HUES6 (cell line): ENCODE data around the gene NOL4L.

ENCODE experiments used
- H3K27ac ChIP-seq: 2 replicates; pipeline ENCODE4 v1.7.0; 2013; ENCODE audit warnings: low read depth, mild to moderate bottlenecking, low read length, inconsistent platforms
- H3K27me3 ChIP-seq: 2 replicates; pipeline ENCODE4 v1.6.1; 2013; ENCODE audit warnings: low read length; ENCODE audit not compliant: control insufficient read depth, insufficient read depth
- H3K36me3 ChIP-seq: 2 replicates; pipeline ENCODE4 v1.6.1; 2013; ENCODE audit warnings: low read length; ENCODE audit not compliant: control insufficient read depth, insufficient read depth
- H3K4me1 ChIP-seq: 2 replicates; pipeline ENCODE4 v1.6.1; 2013; ENCODE audit warnings: low read length; ENCODE audit not compliant: control insufficient read depth, insufficient read depth
- H3K4me3 ChIP-seq: 2 replicates; pipeline ENCODE4 v1.5.1; 2013; ENCODE audit warnings: low read depth, low read length
- H3K9ac ChIP-seq: one replicate; pipeline ENCODE4 v1.6.1; 2013; ENCODE audit warnings: mild to moderate bottlenecking, low read length
- H3K9me3 ChIP-seq: 2 replicates; pipeline ENCODE4 v1.6.1; 2013; ENCODE audit warnings: low read depth, low read length; ENCODE audit not compliant: control insufficient read depth, insufficient read depth

Gene NOL4L

DNA sequence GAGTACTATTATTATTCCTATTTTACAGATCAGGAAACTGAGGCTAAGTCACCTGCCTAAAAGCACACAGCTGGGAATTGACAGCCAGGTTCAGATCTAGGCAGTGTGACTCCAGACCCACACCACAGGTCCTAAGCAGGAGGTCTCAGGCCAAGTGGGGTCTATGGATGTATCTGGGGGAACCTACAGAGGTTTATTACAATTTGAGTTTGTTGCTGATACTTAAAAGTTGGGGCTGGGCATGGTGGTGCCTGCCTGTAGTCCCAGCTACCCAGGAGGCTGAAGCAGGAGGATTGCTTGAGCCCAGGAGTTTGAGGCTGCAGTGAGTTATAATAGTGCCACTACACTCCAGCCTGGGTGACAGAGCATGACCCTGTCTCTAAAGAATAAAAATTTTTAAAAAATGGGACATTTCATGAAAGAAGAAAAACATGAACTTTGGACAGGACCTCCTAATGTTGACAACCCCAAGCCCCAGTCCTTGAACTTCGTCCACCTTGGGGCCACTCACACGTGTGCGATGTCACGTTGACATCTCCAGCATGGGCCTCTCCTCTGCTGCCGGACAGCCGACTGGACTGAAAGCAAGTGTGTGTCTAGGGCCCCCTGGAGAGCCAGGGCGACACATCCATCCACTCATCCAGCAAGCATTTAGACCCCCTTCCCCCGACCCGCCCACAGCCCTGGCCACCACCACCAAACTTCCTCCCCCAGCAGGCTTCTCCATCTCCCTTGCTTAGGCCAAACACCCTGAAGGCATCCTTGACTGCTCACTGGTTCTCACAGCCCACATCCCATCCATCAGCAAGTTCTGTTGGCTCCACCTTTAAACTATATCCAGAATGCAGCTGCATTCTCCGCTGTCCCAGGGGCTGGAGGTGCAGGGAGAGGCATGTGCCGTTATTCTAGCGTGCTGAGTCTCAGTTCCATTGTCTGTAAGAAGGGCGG is 40.0 kb downstream of the NOL4L start:
- no peak overlapping the region for H3K27ac ChIP-seq
- no peak overlapping the region for H3K9ac ChIP-seq
- H3K9me3 ChIP-seq = no peaks in the 10 kb centered on the region
- H3K4me1 ChIP-seq = peaks cover 16% of the 10 kb centered on the region
- no peaks in the 10 kb centered on the region for H3K27me3 ChIP-seq
- H3K36me3 ChIP-seq = no peaks in the 10 kb centered on the region
- no peak overlapping the region for H3K4me3 ChIP-seq

DNA sequence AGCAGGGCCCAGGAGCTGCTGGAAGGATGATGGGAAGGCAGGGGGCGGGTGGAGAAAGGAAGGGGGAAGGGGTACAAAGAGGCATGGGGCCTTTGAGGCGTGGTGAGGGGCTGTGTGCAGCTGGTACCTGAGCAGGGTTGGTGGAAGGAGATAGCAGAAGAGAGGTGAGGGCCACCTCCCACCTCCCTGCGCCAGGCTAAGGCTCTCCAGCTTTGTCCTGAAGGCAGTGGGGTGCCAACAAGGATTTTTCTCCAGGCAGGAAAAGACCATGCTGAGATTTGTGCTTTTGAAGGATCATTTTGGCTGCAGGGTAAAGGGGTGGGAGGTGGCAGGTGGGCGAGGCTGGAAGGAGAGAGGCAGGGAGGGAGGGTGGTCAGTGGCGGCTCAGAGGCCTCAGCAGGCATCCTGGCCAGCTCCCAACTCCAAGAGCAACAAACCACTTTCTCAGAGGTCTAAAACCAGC is 40.8 kb downstream of the NOL4L start:
- Histone ChIP-seq H3K4me1 (peaks cover 17% of the 10 kb centered on the region), H3K36me3 (no peaks in the 10 kb centered on the region), H3K4me3 (no peak overlapping the region), H3K27me3 (peaks cover 3% of the 10 kb centered on the region; the same call in 1 of the 2 replicates), H3K9me3 (no peaks in the 10 kb centered on the region), H3K27ac (no peak overlapping the region), H3K9ac (no peak overlapping the region)

DNA sequence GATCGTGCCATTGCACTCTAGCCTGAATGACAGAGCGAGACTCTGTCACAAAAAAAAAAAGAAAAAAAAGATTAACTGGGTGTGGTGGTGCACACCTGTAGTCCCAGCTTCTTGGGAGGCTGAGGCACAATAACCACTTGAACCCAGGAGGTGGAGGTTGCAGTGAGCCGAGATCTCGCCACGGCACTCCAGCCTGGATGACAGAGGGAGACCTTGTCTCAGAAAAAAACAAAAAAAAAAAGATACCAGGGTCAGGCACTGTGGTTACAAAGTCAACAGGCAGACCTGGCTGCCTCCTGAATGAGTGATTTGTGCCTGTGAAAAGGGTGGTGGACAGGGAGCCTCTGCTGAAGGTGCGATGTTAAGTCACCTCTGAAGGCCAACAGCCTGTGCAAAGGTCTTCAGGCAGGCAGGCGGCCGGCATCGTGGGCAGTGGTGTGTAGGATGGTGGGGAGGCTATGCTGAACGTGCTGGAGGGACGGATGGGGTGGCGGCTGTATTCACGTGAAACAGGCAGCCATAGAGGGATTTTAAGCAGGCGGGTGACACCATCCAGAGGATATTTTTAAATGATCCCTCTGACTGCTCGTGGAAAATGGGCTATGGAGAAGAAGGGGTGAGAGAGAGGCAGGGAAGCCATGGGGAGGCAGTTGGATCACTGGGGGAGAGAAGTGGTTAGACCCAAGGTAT is 41.4 kb downstream of the NOL4L start:
- Histone ChIP-seq H3K36me3 (no peaks in the 10 kb centered on the region), H3K27ac (no peak overlapping the region), H3K4me3 (no peak overlapping the region), H3K27me3 (peaks cover 5% of the 10 kb centered on the region; the same call in 1 of the 2 replicates), H3K9me3 (no peaks in the 10 kb centered on the region), H3K9ac (no peak overlapping the region), H3K4me1 (peaks cover 22% of the 10 kb centered on the region)

DNA sequence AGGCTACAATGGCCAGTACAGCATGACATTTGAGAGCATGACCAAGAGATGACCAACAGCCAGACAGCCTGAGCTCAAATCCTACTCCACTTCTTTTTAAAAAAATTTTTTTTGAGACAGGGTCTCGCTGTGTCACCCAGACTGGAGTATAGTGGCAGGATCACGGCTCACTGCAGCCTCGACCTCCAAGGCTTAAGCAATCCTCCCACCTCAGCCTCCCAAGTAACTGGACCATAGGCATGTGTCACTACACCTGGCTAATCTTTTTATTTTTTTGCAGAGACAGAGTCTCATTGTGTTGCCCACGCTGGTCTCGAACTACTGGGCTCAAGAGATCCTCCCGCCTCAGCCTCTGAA is 42.9 kb downstream of the NOL4L start:
- H3K4me1 ChIP-seq = peaks cover 30% of the 10 kb centered on the region
- H3K9me3 ChIP-seq = no peaks in the 10 kb centered on the region
- no peak overlapping the region for H3K9ac ChIP-seq
- no peak overlapping the region for H3K27ac ChIP-seq
- H3K36me3 ChIP-seq = no peaks in the 10 kb centered on the region
- H3K27me3 ChIP-seq = peaks cover 15% of the 10 kb centered on the region
- H3K4me3 ChIP-seq = no peak overlapping the region

DNA sequence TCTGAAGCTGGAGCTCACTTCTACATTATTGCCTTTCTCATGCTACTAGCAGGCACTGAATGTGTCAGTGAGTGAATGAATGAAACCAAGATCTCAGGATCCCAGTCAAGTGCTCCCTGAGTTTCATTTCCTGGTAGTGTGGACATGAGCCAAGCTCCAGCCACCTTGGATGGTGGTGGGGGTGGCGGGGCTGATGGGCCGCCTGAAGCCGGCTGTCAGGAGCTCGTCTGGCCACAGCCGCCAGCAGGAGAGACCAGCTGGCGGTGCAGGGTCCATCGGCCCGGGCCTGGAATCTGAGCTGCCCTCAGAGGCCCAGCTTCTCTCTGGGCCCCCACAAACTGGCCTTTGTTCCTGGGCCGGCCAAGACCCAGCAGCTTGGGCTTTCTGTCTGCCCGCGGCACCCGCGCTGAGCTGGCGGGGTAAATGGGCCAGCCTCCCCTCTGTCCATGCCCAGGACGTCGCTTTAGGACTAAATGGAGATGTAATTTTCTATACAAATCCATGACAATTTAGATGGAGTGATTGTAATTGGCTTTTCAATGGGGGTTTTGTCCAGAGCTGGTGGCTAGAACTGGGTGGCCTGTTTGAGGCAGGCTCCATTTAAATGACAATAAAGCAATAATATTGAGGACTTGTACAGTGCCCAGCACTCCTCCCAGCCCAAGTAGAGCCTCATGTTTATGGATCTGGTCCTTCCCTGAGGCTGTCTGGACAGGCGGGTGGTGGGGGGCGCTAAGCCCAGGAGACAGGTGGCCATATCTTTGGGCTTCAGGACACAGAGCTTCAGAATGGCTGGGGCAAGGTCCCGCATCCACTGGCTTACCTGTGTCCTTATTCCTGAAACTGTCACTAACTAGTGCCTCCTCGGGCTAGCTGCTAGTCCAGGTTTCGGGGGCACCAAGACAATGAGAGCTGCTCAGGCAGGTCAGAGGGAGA is 43.5 kb downstream of the NOL4L start:
- Histone ChIP-seq H3K36me3 (no peaks in the 10 kb centered on the region), H3K9me3 (no peaks in the 10 kb centered on the region), H3K9ac (no peak overlapping the region), H3K4me1 (peaks cover 32% of the 10 kb centered on the region), H3K4me3 (no peak overlapping the region), H3K27ac (no peak overlapping the region), H3K27me3 (peaks cover 18% of the 10 kb centered on the region)

DNA sequence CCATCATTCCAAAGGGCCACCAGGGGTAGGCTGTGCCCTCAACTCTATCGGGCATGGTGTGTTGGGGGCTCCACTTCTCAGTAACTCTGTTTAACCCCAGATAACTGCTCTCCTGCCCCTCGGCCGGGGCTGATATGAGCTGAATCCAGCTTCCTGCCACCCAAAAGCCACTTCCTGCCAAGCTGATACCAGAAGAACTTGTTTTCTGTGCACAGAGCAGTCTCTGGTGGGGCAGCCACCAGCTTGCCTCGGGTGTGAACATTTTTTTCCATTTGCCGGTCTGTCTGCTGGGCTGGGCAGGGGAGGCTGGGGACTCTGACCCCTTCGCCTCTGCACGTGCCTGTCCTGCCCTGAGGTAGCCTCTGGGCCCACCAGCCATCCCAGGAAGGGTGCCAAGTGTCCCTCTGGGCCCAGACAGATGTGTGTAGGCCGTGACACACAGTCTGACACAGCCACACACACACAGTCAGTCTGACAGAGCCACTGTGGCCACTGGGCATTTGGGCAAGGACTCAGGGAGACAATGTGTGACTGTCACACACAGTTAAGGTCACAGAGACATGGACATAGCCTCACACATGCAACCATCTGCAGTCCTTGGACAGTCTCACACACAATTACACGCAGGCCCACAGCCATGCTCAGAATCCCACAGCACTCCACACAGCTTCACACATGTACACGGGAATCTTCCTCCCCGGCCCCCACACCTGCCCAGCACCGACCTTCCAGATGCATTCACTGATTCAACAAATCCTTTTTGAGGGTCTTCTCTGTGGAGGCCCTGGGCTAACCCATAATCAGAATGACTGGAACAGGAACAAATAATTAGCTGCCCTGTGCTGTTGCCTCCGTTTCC is 45.1 kb downstream of the NOL4L start:
- no peak overlapping the region for H3K9ac ChIP-seq
- H3K27ac ChIP-seq = no peak overlapping the region
- H3K27me3 ChIP-seq = peaks cover 29% of the 10 kb centered on the region
- no peak overlapping the region for H3K4me3 ChIP-seq
- peaks cover 41% of the 10 kb centered on the region for H3K4me1 ChIP-seq
- H3K36me3 ChIP-seq = no peaks in the 10 kb centered on the region
- H3K9me3 ChIP-seq = no peaks in the 10 kb centered on the region

DNA sequence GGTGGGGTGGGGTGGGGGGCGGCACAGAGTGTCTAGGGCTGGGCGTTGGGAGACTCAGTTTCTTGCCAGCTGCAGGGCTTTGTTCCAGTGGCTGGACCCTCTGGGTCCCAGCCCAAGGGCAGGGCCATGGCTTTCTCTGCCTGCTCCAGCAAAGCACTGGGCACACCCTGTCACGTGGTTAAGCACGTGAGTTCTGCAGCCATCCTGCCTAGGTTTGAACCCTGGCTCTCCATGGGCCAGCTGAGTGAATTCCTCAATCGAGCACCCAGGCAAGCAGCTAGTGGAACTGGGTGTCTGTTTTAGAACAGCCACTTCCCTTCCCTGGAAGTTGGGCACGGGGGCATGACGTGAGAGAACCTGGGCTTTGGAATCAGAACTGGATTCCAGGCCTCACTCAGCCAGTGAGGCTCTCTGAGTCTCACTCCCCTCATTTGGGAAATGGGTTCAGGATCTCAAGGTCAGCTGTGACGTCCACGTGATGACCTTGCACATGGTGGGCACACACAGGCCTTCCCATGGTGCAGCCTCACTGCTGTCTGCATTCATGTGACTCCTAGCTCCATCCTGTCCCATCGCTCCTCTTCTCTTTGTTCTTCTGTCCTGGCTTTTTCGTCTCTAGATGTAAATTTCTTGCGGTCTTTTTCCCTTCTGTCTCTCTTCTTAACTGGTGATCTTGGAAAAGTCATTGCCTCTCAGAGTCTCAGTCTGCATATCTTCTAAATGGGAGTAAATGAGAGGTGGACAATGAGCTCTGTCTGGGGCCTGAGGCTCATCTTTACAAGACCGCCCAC is 45.9 kb downstream of the NOL4L start:
- Histone ChIP-seq H3K4me1 (peaks cover 46% of the 10 kb centered on the region), H3K9me3 (no peaks in the 10 kb centered on the region), H3K27ac (no peak overlapping the region), H3K27me3 (peaks cover 32% of the 10 kb centered on the region), H3K4me3 (no peak overlapping the region), H3K36me3 (no peaks in the 10 kb centered on the region), H3K9ac (no peak overlapping the region)

DNA sequence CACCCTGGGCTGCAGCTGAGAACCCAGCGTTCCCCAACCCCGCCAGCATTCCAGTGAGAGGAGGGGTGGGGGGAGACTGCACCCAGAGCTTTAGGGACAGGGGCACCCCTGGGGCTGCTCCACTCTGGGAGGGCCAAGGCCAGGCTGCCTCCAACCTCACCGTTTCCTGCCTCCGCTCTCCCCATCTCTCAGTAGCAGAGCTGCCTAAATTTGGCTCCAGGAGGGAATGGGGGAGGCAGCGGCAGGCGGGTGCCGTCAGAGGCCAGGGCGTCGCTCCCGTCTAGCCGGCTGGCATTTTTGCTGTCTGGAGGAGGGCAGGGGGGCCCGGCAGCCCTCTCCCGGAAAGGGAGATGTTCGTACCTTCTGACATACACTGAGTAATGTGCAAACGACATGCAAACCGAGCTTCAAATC is 46.6 kb downstream of the NOL4L start:
- Histone ChIP-seq H3K4me1 (peaks cover 49% of the 10 kb centered on the region), H3K36me3 (no peaks in the 10 kb centered on the region), H3K9me3 (no peaks in the 10 kb centered on the region), H3K27ac (no peak overlapping the region), H3K27me3 (peaks cover 38% of the 10 kb centered on the region), H3K4me3 (peak overlapping the region; percentile 30; the same call in 1 of the 2 replicates), H3K9ac (no peak overlapping the region)

DNA sequence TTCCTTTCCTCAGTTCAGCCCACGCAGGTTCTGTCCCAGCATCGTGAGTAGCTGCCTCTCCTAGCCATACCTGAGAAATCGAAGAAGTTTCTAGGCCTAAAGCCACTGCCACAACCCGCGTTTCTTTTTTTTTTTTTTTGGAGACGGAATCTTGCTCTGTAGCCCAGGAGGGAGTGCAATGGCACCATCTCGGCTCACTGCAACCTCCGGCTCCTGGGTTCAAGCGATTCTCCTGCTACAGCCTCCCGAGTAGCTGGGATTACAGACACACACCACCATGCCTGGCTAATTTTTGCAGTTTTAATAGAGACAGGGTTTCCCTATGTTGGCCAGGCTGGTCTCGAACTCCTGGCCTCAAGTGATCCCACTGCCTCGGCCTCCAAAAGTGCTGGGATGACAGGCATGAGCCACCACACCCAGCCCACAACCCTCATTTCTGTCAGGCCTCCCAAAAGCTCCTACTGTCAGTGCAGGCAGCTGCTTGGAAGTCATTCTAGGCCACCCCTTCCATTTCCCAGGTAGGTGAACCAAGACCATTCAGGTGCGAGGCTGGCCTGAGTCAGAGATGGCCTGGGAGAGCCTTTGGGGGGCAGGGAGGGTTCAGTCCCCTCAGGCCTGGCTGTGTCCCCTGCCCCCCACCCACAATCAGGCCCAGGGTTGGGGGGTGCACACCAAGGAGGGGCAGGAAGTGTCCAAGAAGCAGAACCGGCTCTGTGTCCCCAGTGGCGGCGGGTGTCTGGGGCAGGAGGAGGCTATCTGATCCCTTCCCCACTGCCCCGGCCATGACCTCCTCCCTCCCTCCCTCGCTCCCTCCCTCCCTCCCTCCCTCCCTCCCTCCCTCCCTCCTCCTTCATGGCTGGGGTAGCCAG is 47.2 kb downstream of the NOL4L start:
- Histone ChIP-seq H3K36me3 (no peaks in the 10 kb centered on the region), H3K27me3 (peaks cover 40% of the 10 kb centered on the region), H3K27ac (no peak overlapping the region), H3K4me1 (peaks cover 49% of the 10 kb centered on the region), H3K9ac (no peak overlapping the region), H3K9me3 (no peaks in the 10 kb centered on the region), H3K4me3 (peak overlapping the region; percentile 50; the same call in 1 of the 2 replicates)
